H9 (cell line): ENCODE data around the gene MYCN. TPM values are rescaled to one million over a fixed set of nuclear protein-coding genes. Genes with fewer than 3 reads are reported as not detected.

Experiments
- DNase-seq: peaks from one replicate; pipeline ENCODE4 v3.0.0-alpha.2; 2017
- H2AFZ ChIP-seq: one replicate; pipeline ENCODE4 v1.6.1; 2013; ENCODE audit warnings: mild to moderate bottlenecking, low read length, control low read depth, moderate library complexity
- H2AK5ac ChIP-seq: 2 replicates; pipeline ENCODE4 v1.6.1; 2013; ENCODE audit warnings: low read length, control low read depth, mixed read lengths; ENCODE audit not compliant: insufficient read length
- H2BK120ac ChIP-seq: one replicate; pipeline ENCODE4 v1.6.1; 2013; ENCODE audit warnings: low read depth, mild to moderate bottlenecking, low read length, control low read depth, inconsistent platforms; ENCODE audit not compliant: poor library complexity, severe bottlenecking
- H2BK12ac ChIP-seq: 2 replicates; pipeline ENCODE4 v1.6.1; 2013; ENCODE audit warnings: low read length, control low read depth, mixed read lengths, low read depth; ENCODE audit not compliant: insufficient read length
- H2BK15ac ChIP-seq: 2 replicates; pipeline ENCODE4 v1.6.1; 2013; ENCODE audit warnings: low read depth, low read length, control low read depth
- H2BK20ac ChIP-seq: one replicate; pipeline ENCODE4 v1.6.1; 2013; ENCODE audit warnings: low read depth, mild to moderate bottlenecking, low read length, control low read depth, inconsistent platforms; ENCODE audit not compliant: poor library complexity, severe bottlenecking
- H2BK5ac ChIP-seq: 2 replicates; pipeline ENCODE4 v1.6.1; 2013; ENCODE audit warnings: low read length, control low read depth, mixed read lengths; ENCODE audit not compliant: insufficient read length
- H3K14ac ChIP-seq: 2 replicates; pipeline ENCODE4 v1.6.1; 2013; ENCODE audit warnings: low read length, control low read depth; ENCODE audit not compliant: insufficient read depth
- H3K18ac ChIP-seq: 2 replicates; pipeline ENCODE4 v1.6.1; 2013; ENCODE audit warnings: low read depth, mild to moderate bottlenecking, mixed read lengths, low read length, control low read depth; ENCODE audit not compliant: insufficient read length
- H3K23ac ChIP-seq: 2 replicates; pipeline ENCODE4 v1.6.1; 2013; ENCODE audit warnings: low read length, control low read depth, mixed read lengths, low read depth; ENCODE audit not compliant: insufficient read length
- H3K23me2 ChIP-seq: 2 replicates; pipeline ENCODE4 v1.6.1; 2013; ENCODE audit warnings: low read depth, mild to moderate bottlenecking, mixed read lengths, low read length, control low read depth; ENCODE audit not compliant: insufficient read length, poor library complexity, severe bottlenecking
- H3K27ac ChIP-seq: 2 replicates; pipeline ENCODE4 v1.5.1; 2013; ENCODE audit warnings: low read length, control low read depth, mixed read lengths, low read depth; ENCODE audit not compliant: insufficient read length
- H3K27me3 ChIP-seq: 2 replicates; pipeline ENCODE4 v1.6.1; 2013; ENCODE audit warnings: low read length, control low read depth, inconsistent platforms; ENCODE audit not compliant: insufficient read depth
- H3K4ac ChIP-seq: 2 replicates; pipeline ENCODE4 v1.6.1; 2013; ENCODE audit warnings: low read depth, mild to moderate bottlenecking, control low read depth, inconsistent platforms, low read length, moderate library complexity
- H3K4me1 ChIP-seq: 2 replicates; pipeline ENCODE4 v1.6.1; 2013; ENCODE audit warnings: low read length, control low read depth, inconsistent platforms; ENCODE audit not compliant: insufficient read depth
- H3K4me2 ChIP-seq: 2 replicates; pipeline ENCODE4 v1.6.1; 2013; ENCODE audit warnings: low read length, control low read depth, mixed read lengths; ENCODE audit not compliant: insufficient read length, insufficient read depth
- H3K56ac ChIP-seq: 2 replicates; pipeline ENCODE4 v1.6.1; 2013; ENCODE audit warnings: low read depth, mild to moderate bottlenecking, mixed read lengths, low read length, control low read depth; ENCODE audit not compliant: insufficient read length
- H3K79me1 ChIP-seq: 2 replicates; pipeline ENCODE4 v1.6.1; 2013; ENCODE audit warnings: low read depth, mild to moderate bottlenecking, moderate library complexity, low read length, control low read depth, inconsistent platforms; ENCODE audit not compliant: insufficient read depth, poor library complexity, severe bottlenecking
- H3K79me2 ChIP-seq: 2 replicates; pipeline ENCODE4 v1.6.1; 2013; ENCODE audit warnings: low read length, control low read depth, inconsistent platforms; ENCODE audit not compliant: insufficient read depth
- H3K9ac ChIP-seq: 2 replicates; pipeline ENCODE4 v1.6.1; 2013; ENCODE audit warnings: low read length, control low read depth, mixed read lengths; ENCODE audit not compliant: insufficient read length; ENCODE audit errors: extremely low read depth
- H3K9me3 ChIP-seq: one replicate; pipeline ENCODE4 v1.6.1; 2013; ENCODE audit warnings: low read depth, low read length, inconsistent platforms; ENCODE audit not compliant: control insufficient read depth
- H3T11ph ChIP-seq: one replicate; pipeline ENCODE4 v1.6.1; 2013; ENCODE audit warnings: mild to moderate bottlenecking, low read length, control low read depth, inconsistent platforms
- H4K20me1 ChIP-seq: one replicate; pipeline ENCODE4 v1.6.1; 2013; ENCODE audit not compliant: control insufficient read depth, insufficient read length, insufficient read depth
- H4K5ac ChIP-seq: 2 replicates; pipeline ENCODE4 v1.6.1; 2013; ENCODE audit warnings: low read depth, mild to moderate bottlenecking, mixed read lengths, low read length, control low read depth; ENCODE audit not compliant: insufficient read length
- H4K8ac ChIP-seq: replicated peaks from 2 replicates; pipeline ENCODE4 v1.6.1; 2013; ENCODE audit warnings: low read length, control low read depth, mixed read lengths, low read depth; ENCODE audit not compliant: insufficient read length
- H4K91ac ChIP-seq: 2 replicates; pipeline ENCODE4 v1.6.1; 2013; ENCODE audit warnings: low read depth, mild to moderate bottlenecking, moderate library complexity, mixed read lengths, low read length, control low read depth; ENCODE audit not compliant: insufficient read length
- H3K27ac Mint-ChIP-seq, 3 experiments: 2 replicates in 2 of 3; 3 replicates in 1 of 3; pipeline ENCODE4 v1.8.0; 2020 to 2021; ENCODE audit warnings: mixed read lengths in 3 of 3, mild to moderate bottlenecking in 1 of 3, moderate library complexity in 1 of 3
- H3K27me3 Mint-ChIP-seq: 2 replicates; pipeline ENCODE4 v1.8.0; 2021; ENCODE audit warnings: low read depth, mild to moderate bottlenecking, moderate library complexity, mixed read lengths
- H3K36me3 Mint-ChIP-seq, 3 experiments: 2 replicates in 2 of 3; 3 replicates in 1 of 3; pipeline ENCODE4 v1.8.0; 2020 to 2021; ENCODE audit warnings: low read depth in 3 of 3, mixed read lengths in 3 of 3; ENCODE audit not compliant: insufficient read depth in 1 of 3
- H3K4me1 Mint-ChIP-seq, 2 experiments: 2 replicates each; pipeline ENCODE4 v1.8.0; 2020; ENCODE audit warnings: mixed read lengths in 2 of 2
- H3K4me3 Mint-ChIP-seq, 2 experiments: 2 replicates in 1 of 2; 3 replicates in 1 of 2; pipeline ENCODE4 v1.8.0; 2020 to 2021; ENCODE audit warnings: mild to moderate bottlenecking in 2 of 2, mixed read lengths in 2 of 2, moderate library complexity in 1 of 2
- H3K9me3 Mint-ChIP-seq, 2 experiments: 2 replicates in 1 of 2; 3 replicates in 1 of 2; pipeline ENCODE4 v1.8.0; 2020; ENCODE audit warnings: mild to moderate bottlenecking in 2 of 2, mixed read lengths in 2 of 2, moderate library complexity in 1 of 2
- CTCF ChIP-seq: fragments of 200-600 bp; sonication (generic); conservative IDR thresholded peaks from 3 replicates; pipeline ENCODE4 v1.8.0; 2021; ENCODE audit warnings: antibody characterized with exemption, mild to moderate bottlenecking
- WGBS: extraction: QIAGEN DNeasy Blood & Tissue Kit; methylation state at CpG from one replicate; pipeline ENCODE4 v1.1.7; 2013; ENCODE audit warnings: missing lambda C conversion rate, low lambda C conversion rate, mixed read lengths; ENCODE audit not compliant: insufficient read length; ENCODE audit errors: extremely low coverage; 5-methylcytosine and 5-hydroxymethylcytosine counted together
- total RNA-seq: library from RNA; stranded (reverse); gene quantifications from 2 replicates; pipeline ENCODE4 v1.2.1, GENCODE V29; 2021

Gene MYCN
- total RNA-seq, 1 experiment from 2014 or later = 100.0 TPM

- WGBS = no CpG with 5 or more reads among the region's 4 CpGs
- Histone ChIP-seq H4K91ac (no peak overlapping the region), H2BK120ac (no peak overlapping the region), H3K4ac (no peak overlapping the region), H3K4me2 (no peak overlapping the region), H3K9ac (no peak overlapping the region), H3K23me2 (no peaks in the 10 kb centered on the region), H3K27ac (no peak overlapping the region), H2BK12ac (no peak overlapping the region), H3K23ac (no peak overlapping the region), H4K5ac (no peak overlapping the region), H2BK5ac (no peak overlapping the region), H3K79me2 (no peaks in the 10 kb centered on the region), H3K14ac (no peak overlapping the region), H3K18ac (no peak overlapping the region), H3K9me3 (no peaks in the 10 kb centered on the region), H2BK20ac (no peak overlapping the region), H4K20me1 (no peaks in the 10 kb centered on the region), H2BK15ac (no peak overlapping the region), H2AK5ac (no peak overlapping the region), H3K79me1 (no peaks in the 10 kb centered on the region), H3K4me1 (no peaks in the 10 kb centered on the region), H3K27me3 (no peaks in the 10 kb centered on the region), H4K8ac (no peak overlapping the region), H2AFZ (no peak overlapping the region), H3K56ac (no peak overlapping the region), H3T11ph (no peak overlapping the region)
- no peak for DNase-seq
- Mint-ChIP-seq H3K36me3 (no peaks in the 10 kb centered on the region), H3K9me3 (peaks cover 0 to 2% of the 10 kb centered on the region in 2 experiments; a peak in 1 of 5 replicates), H3K27me3 (no peaks in the 10 kb centered on the region; the same call in 1 of the 2 replicates), H3K4me1 (peaks cover 2 to 3% of the 10 kb centered on the region in 2 experiments; a peak in 1 of 4 replicates), H3K4me3 (no peak overlapping the region), H3K27ac (0 out of 7 replicates have a peak overlapping the region, but pooled peaks of 1 of the 3 experiments have one; percentile 33)
- TF ChIP-seq CTCF = no peak
Measured at GRCh38 chr2:15908371-15908770, 32.0 kb upstream of the MYCN start.
